Activated T-cell treated with anti-CD3 and anti-CD28 coated beads, Interleukin-2, amount 50 U/mL, for 72 hours (primary cell): Measurements from ENCODE around the gene VMAC. TPM values are rescaled to one million over a fixed set of nuclear protein-coding genes. Genes with fewer than 3 reads are reported as not detected.
"Not testable (repeated sequence)": the region's sequence is repeated elsewhere in the genome, so short reads cannot be mapped to it uniquely, and the experiment has no call there.

Experiments used
- ATAC-seq, 2 donors: fragments of 150-1000 bp; cut with Tn5 transposase; replicated peaks in 1 of 2; 2 replicates each; pipeline ENCODE4 v1.10.0; 2021; ENCODE audit warnings: moderate library complexity in 2 of 2, mild to moderate bottlenecking in 1 of 2
- DNase-seq, 2 donors: peaks; one replicate each; pipeline ENCODE4 v3.0.0; 2021 to 2022; ENCODE audit warnings: mixed read lengths in 1 of 2
- H3K27ac Mint-ChIP-seq: one replicate; pipeline ENCODE4 v1.8.0; 2022; ENCODE audit warnings: mild to moderate bottlenecking, moderate library complexity, mixed read lengths
- H3K27me3 Mint-ChIP-seq: one replicate; pipeline ENCODE4 v1.8.0; 2022; ENCODE audit warnings: low read depth, mixed read lengths
- H3K36me3 Mint-ChIP-seq, 2 donors: one replicate each; pipeline ENCODE4 v1.8.0; 2022; ENCODE audit warnings: mixed read lengths in 2 of 2, mild to moderate bottlenecking in 1 of 2; ENCODE audit not compliant: insufficient read depth in 2 of 2
- H3K4me1 Mint-ChIP-seq: one replicate; pipeline ENCODE4 v1.8.0; 2022; ENCODE audit warnings: low read depth, mixed read lengths
- H3K4me3 Mint-ChIP-seq, 2 donors: one replicate each; pipeline ENCODE4 v1.8.0; 2022; ENCODE audit warnings: mild to moderate bottlenecking in 2 of 2, mixed read lengths in 2 of 2, moderate library complexity in 2 of 2
- H3K9me3 Mint-ChIP-seq, 2 donors: one replicate each; pipeline ENCODE4 v1.8.0; 2022; ENCODE audit warnings: mixed read lengths in 2 of 2
- total RNA-seq, 2 donors: library from RNA; stranded (reverse); gene quantifications; one replicate each; pipeline ENCODE4 v1.2.3, GENCODE V29; 2022

Gene VMAC
- total RNA-seq, 2 donors from 2014 or later = 8.7 to 10.5 TPM

- Mint-ChIP-seq H3K27ac (no peak overlapping the region), H3K4me3 (no peak overlapping the region), H3K27me3 (peaks cover 14% of the 10 kb centered on the region), H3K9me3 (no peaks in the 10 kb centered on the region), H3K4me1 (no peaks in the 10 kb centered on the region), H3K36me3 (no peaks in the 10 kb centered on the region)
- no peak for ATAC-seq
- no peak for DNase-seq
These were observed 27.2 kb upstream of the VMAC start for GRCh38 chr19:5877427-5877826.

DNA sequence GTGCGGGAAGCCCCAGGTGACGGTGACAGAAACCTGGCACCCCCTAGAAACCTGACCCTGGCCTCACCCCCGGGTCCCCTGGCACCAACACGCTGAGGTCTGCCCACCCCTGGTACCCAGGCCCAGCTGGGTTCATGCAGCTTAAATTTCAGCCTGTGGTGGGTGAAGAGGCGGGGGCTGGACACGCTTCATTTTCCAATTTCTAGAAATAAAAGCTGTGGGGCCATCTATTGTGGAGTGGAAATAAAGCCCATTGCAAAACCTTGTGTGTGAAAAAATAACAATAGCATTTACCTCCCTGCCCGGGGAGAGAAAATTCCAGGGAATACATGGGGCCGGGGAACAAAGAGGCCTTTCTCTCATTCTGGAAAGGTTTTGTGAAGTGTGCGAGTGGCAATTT is 26.8 kb upstream of the VMAC start:
- DNase-seq (no peak), ATAC-seq (no peak)
- H3K9me3 Mint-ChIP-seq = no peaks in the 10 kb centered on the region
- peaks cover 17% of the 10 kb centered on the region for H3K27me3 Mint-ChIP-seq
- H3K36me3 Mint-ChIP-seq = no peaks in the 10 kb centered on the region
- no peak overlapping the region for H3K4me3 Mint-ChIP-seq
- no peak overlapping the region for H3K27ac Mint-ChIP-seq
- H3K4me1 Mint-ChIP-seq = no peaks in the 10 kb centered on the region

DNA sequence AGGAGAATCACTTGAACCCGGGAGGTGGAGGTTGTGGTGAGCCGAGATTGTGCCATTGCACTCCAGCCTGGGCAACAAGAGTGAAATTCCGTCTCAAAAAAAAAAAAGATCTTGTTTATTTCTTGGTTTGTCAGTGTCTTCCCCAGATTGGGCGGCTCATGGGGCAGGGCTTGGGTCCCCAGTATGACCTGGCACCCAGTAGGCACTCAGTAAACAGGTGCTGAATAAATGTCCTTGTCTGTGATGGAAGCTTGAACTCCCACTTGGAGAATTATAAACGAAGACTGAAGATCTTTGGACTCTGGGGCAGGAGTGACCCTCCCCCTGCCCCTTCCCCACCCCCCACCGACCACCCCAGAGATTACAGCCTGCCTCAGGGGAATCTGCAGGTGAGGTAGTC is 24.5 kb upstream of the VMAC start:
- DNase-seq (no peak), ATAC-seq (no peak)
- Mint-ChIP-seq H3K4me3 (no peak overlapping the region), H3K36me3 (no peaks in the 10 kb centered on the region), H3K27ac (no peak overlapping the region), H3K4me1 (no peaks in the 10 kb centered on the region), H3K27me3 (peaks cover 18% of the 10 kb centered on the region), H3K9me3 (no peaks in the 10 kb centered on the region)

GRCh38 chr19:5880604-5881078 is 24.0 kb upstream of the VMAC start:
- Mint-ChIP-seq H3K4me1 (no peaks in the 10 kb centered on the region), H3K27me3 (peaks cover 22% of the 10 kb centered on the region), H3K36me3 (no peaks in the 10 kb centered on the region), H3K27ac (no peak overlapping the region), H3K4me3 (no peak overlapping the region), H3K9me3 (no peaks in the 10 kb centered on the region)
- no peak for DNase-seq
- ATAC-seq = no peak

DNA sequence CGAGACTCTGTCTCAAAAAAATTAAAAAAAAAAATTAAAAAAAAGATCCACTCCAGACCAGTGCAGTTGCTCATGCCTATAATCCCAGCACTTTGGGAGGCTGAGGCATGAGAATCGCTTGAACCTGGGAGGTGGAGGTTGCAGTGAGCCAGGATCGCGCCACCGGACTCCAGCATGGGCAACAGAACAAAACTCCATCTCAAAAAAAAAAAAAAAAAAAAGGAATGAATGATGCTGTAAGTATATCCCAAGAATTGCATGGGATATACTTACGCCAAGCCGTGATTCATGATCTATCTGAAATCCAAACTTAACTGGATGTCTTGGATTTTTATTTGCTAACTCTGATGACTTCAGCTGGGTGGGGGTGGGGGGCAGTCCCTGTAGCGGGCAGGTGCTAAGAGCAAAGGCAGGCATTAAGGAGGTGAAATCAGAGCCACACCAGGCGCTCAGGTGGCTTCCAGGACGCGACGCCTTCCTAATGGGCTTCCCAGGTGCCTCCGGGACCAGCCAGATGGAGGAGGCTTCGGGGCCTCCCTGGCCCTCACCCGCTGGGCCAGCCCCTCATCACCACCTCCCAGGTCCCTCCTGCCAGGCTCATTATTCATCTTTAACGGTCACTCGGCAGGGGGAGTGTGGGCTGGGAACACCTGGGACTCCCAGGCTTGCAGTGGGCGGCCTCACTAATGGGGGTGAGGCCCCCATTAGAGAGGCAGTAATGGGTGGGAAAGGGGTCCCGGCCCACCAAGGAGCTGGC is 23.0 kb upstream of the VMAC start:
- H3K9me3 Mint-ChIP-seq = no peaks in the 10 kb centered on the region
- no peak for ATAC-seq
- H3K27me3 Mint-ChIP-seq = peaks cover 18% of the 10 kb centered on the region
- H3K36me3 Mint-ChIP-seq = no peaks in the 10 kb centered on the region
- no peaks in the 10 kb centered on the region for H3K4me1 Mint-ChIP-seq
- H3K27ac Mint-ChIP-seq = no peak overlapping the region
- H3K4me3 Mint-ChIP-seq = no peak overlapping the region
- no peak for DNase-seq

- no peak overlapping the region for H3K4me3 Mint-ChIP-seq
- no peaks in the 10 kb centered on the region for H3K36me3 Mint-ChIP-seq
- H3K4me1 Mint-ChIP-seq = no peaks in the 10 kb centered on the region
- H3K27me3 Mint-ChIP-seq = peaks cover 17% of the 10 kb centered on the region
- no peaks in the 10 kb centered on the region for H3K9me3 Mint-ChIP-seq
- DNase-seq (no peak), ATAC-seq (no peak)
- no peak overlapping the region for H3K27ac Mint-ChIP-seq
These were observed 22.2 kb upstream of the VMAC start for GRCh38 chr19:5882421-5882968.

DNA sequence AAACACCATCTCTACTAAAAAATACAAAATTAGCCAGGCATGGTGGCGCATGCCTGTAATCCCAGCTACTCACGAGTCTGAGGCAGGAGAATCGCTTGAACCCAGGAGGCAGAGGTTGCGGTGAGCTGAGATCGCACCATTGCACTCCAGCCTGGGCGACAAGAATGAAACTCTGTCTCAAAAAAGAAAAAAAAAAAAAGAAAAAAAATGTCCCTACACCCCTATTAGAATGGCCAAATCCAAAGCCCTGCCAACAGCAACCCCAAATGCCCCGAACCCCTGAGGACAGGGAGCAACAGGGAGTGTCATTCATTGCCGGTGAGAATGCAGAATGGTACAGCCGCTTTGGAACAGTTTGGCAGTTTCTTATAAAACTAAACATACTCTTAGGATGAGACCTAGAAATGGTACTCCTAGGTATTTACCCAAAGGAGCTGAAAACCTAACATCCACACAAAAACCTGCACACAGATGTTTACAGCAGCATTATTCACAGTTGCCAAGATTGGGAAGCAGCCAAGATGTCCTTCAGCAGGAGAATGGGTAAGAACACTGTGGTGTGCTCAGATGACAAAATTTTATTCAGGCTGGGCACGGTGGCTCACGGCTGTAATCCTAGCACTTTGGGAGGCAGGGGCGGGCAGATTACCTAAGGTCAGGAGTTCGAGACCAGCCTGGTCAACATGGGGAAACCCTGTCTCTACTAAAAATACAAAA is 21.4 kb upstream of the VMAC start:
- H3K27me3 Mint-ChIP-seq = peaks cover 20% of the 10 kb centered on the region
- not testable (repeated sequence) for DNase-seq, ATAC-seq, H3K9me3 Mint-ChIP-seq, H3K4me3 Mint-ChIP-seq, H3K4me1 Mint-ChIP-seq, H3K36me3 Mint-ChIP-seq, H3K27ac Mint-ChIP-seq

GRCh38 chr19:5884065-5884811 is 20.4 kb upstream of the VMAC start:
- H3K36me3 Mint-ChIP-seq, H3K27ac Mint-ChIP-seq, ATAC-seq, DNase-seq, H3K4me3 Mint-ChIP-seq, H3K9me3 Mint-ChIP-seq, H3K4me1 Mint-ChIP-seq: not testable (repeated sequence)
- peaks cover 19% of the 10 kb centered on the region for H3K27me3 Mint-ChIP-seq

- no peaks in the 10 kb centered on the region for H3K9me3 Mint-ChIP-seq
- ATAC-seq = no peak
- H3K4me1 Mint-ChIP-seq = no peaks in the 10 kb centered on the region
- no peak for DNase-seq
- H3K27ac Mint-ChIP-seq = no peak overlapping the region
- H3K27me3 Mint-ChIP-seq = peaks cover 24% of the 10 kb centered on the region
- H3K4me3 Mint-ChIP-seq = no peak overlapping the region
- peaks cover 0 to 1% of the 10 kb centered on the region in 2 donors for H3K36me3 Mint-ChIP-seq
These were observed 15.2 kb upstream of the VMAC start for GRCh38 chr19:5889288-5889971.

DNA sequence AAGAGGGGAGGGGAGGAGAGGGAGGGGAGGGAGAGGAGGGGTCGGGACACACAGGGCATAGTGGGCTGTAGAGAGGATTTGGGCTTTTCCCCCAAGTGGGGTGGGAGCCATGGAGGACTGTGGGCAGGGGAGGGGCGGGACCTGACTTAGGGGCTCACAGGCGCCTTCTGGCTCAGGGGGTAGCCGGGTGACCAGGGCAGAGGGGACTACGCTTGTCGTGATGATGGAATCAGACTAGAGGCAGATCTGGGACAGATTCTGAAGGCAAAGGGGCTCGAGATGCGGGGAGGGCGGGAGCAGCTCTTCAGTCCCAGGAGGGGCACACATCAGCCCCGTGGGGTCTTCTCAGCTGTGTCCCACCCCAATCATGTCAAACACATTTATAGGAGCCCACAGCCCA is 14.6 kb upstream of the VMAC start:
- DNase-seq = no peak
- H3K9me3 Mint-ChIP-seq = no peaks in the 10 kb centered on the region
- H3K27me3 Mint-ChIP-seq = peaks cover 24% of the 10 kb centered on the region
- H3K36me3 Mint-ChIP-seq = peaks cover 0 to 1% of the 10 kb centered on the region in 2 donors
- no peaks in the 10 kb centered on the region for H3K4me1 Mint-ChIP-seq
- no peak overlapping the region for H3K4me3 Mint-ChIP-seq
- no peak for ATAC-seq
- no peak overlapping the region for H3K27ac Mint-ChIP-seq

- ATAC-seq (no peak), DNase-seq (no peak)
- Mint-ChIP-seq H3K27ac (no peak overlapping the region), H3K4me3 (no peak overlapping the region), H3K4me1 (no peaks in the 10 kb centered on the region), H3K36me3 (peaks cover 0 to 3% of the 10 kb centered on the region in 2 donors), H3K9me3 (no peaks in the 10 kb centered on the region), H3K27me3 (peaks cover 19% of the 10 kb centered on the region)
These were observed 13.1 kb upstream of the VMAC start for GRCh38 chr19:5891572-5891937.

- no peaks in the 10 kb centered on the region for H3K4me1 Mint-ChIP-seq
- peaks cover 19% of the 10 kb centered on the region for H3K27me3 Mint-ChIP-seq
- no peak overlapping the region for H3K4me3 Mint-ChIP-seq
- ATAC-seq (peak; percentile 62 to 65), DNase-seq (peak; percentile 30 to 42)
- no peaks in the 10 kb centered on the region for H3K9me3 Mint-ChIP-seq
- no peak overlapping the region for H3K27ac Mint-ChIP-seq
- H3K36me3 Mint-ChIP-seq = peaks cover 0 to 3% of the 10 kb centered on the region in 2 donors
These were observed 12.5 kb upstream of the VMAC start for GRCh38 chr19:5891938-5892771.
